ENCODE data around the gene MAF. TPM values are rescaled to one million over a fixed set of nuclear protein-coding genes. Genes with fewer than 3 reads are reported as not detected.

Gene MAF
- total and polyA plus RNA-seq, 2 donors (not counting 1 experiment from before 2014, with no cell fraction given) = 6.6 to 27.7 TPM

DNA sequence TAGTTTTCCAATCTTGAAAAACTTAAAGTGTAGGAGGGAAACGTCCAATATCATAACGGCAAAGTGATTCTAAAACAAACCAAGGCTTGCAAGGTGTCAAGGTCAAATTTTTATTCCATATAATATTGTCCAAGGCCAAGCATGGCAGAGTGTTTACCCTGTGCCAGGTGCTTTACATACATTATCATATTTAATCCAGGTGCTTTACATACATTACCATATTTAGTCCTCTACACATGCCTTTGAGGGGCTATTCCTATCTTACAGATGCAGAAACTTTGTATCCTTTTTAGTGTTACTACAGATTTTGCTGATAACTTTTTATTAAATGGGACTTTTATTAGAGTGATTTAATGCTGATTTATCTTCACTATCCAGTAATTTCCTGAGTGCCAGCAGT lies 23.9 kb downstream of the MAF start:
- H3K36me3 ChIP-seq (ENCODE audit: control insufficient read depth, insufficient read depth, low read length) = no peaks in the 10 kb centered on the region
- no peak overlapping the region for H2AFZ ChIP-seq (ENCODE audit: low read length)
- H3K4me3 ChIP-seq (replicated peaks in 1 of 4; ENCODE audit: control extremely low read depth in 1 of 4, insufficient read depth in 1 of 4, low read depth in 3 of 4, low read length in 4 of 4) = no peak overlapping the region
- no peak overlapping the region for H3K27ac ChIP-seq (ENCODE audit: insufficient read depth, low read length)
- DNase-seq (ENCODE audit: low read depth in 2 of 2) = no peak
- H3K79me2 ChIP-seq (ENCODE audit: control insufficient read depth, insufficient read depth, low read length) = no peaks in the 10 kb centered on the region
- no peaks in the 10 kb centered on the region for H3K27me3 ChIP-seq (ENCODE audit: control insufficient read depth, insufficient read depth, low read length)
- H3K4me2 ChIP-seq (ENCODE audit: extremely low read depth, insufficient read depth, low read length) = no peak overlapping the region
- no peak overlapping the region for H3K9ac ChIP-seq (ENCODE audit: insufficient read depth, low read length)
- TF ChIP-seq EZH2 (IDR thresholded peaks at IDR 0.05; ENCODE audit: low read length, missing control alignments) = no peak
- TF ChIP-seq, protein P1, sequence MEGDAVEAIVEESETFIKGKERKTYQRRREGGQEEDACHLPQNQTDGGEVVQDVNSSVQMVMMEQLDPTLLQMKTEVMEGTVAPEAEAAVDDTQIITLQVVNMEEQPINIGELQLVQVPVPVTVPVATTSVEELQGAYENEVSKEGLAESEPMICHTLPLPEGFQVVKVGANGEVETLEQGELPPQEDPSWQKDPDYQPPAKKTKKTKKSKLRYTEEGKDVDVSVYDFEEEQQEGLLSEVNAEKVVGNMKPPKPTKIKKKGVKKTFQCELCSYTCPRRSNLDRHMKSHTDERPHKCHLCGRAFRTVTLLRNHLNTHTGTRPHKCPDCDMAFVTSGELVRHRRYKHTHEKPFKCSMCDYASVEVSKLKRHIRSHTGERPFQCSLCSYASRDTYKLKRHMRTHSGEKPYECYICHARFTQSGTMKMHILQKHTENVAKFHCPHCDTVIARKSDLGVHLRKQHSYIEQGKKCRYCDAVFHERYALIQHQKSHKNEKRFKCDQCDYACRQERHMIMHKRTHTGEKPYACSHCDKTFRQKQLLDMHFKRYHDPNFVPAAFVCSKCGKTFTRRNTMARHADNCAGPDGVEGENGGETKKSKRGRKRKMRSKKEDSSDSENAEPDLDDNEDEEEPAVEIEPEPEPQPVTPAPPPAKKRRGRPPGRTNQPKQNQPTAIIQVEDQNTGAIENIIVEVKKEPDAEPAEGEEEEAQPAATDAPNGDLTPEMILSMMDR (conservative IDR thresholded peaks at IDR 0.05 in 1 of 2, IDR thresholded peaks at IDR 0.05 in 1 of 2; ENCODE audit: low read depth in 1 of 2, low read length in 2 of 2) = no peak
- H3K9me3 ChIP-seq (ENCODE audit: control insufficient read depth, insufficient read depth, low read depth, low read length) = no peaks in the 10 kb centered on the region
- H4K20me1 ChIP-seq (ENCODE audit: control insufficient read depth, extremely low read depth, insufficient read depth, low read length) = no peaks in the 10 kb centered on the region
- H3K4me1 ChIP-seq (ENCODE audit: control insufficient read depth, extremely low read depth, insufficient read depth, low read length) = no peaks in the 10 kb centered on the region

- H3K9me3 ChIP-seq (ENCODE audit: control insufficient read depth, insufficient read depth, low read depth, low read length) = no peaks in the 10 kb centered on the region
- H3K27me3 ChIP-seq (ENCODE audit: control insufficient read depth, insufficient read depth, low read length) = no peaks in the 10 kb centered on the region
- H2AFZ ChIP-seq (ENCODE audit: low read length) = no peak overlapping the region
- H3K9ac ChIP-seq (ENCODE audit: insufficient read depth, low read length) = no peak overlapping the region
- DNase-seq (ENCODE audit: low read depth in 2 of 2) = no peak
- no peaks in the 10 kb centered on the region for H3K36me3 ChIP-seq (ENCODE audit: control insufficient read depth, insufficient read depth, low read length)
- H3K4me1 ChIP-seq (ENCODE audit: control insufficient read depth, extremely low read depth, insufficient read depth, low read length) = no peaks in the 10 kb centered on the region
- TF ChIP-seq EZH2 (IDR thresholded peaks at IDR 0.05; ENCODE audit: low read length, missing control alignments) = no peak
- TF ChIP-seq, protein P1 (conservative IDR thresholded peaks at IDR 0.05 in 1 of 2, IDR thresholded peaks at IDR 0.05 in 1 of 2; ENCODE audit: low read depth in 1 of 2, low read length in 2 of 2) = no peak
- H3K79me2 ChIP-seq (ENCODE audit: control insufficient read depth, insufficient read depth, low read length) = no peaks in the 10 kb centered on the region
- H3K4me2 ChIP-seq (ENCODE audit: extremely low read depth, insufficient read depth, low read length) = no peak overlapping the region
- no peak overlapping the region for H3K4me3 ChIP-seq (replicated peaks in 1 of 4; ENCODE audit: control extremely low read depth in 1 of 4, insufficient read depth in 1 of 4, low read depth in 3 of 4, low read length in 4 of 4)
- H3K27ac ChIP-seq (ENCODE audit: insufficient read depth, low read length) = no peak overlapping the region
- H4K20me1 ChIP-seq (ENCODE audit: control insufficient read depth, extremely low read depth, insufficient read depth, low read length) = no peaks in the 10 kb centered on the region
These were observed 26.7 kb downstream of the MAF start for GRCh38 chr16:79573884-79574283.

GRCh38 chr16:79573071-79573470 lies 27.5 kb downstream of the MAF start:
- Histone ChIP-seq H2AFZ (ENCODE audit: low read length) (no peak overlapping the region), H3K27ac (ENCODE audit: insufficient read depth, low read length) (no peak overlapping the region), H4K20me1 (ENCODE audit: control insufficient read depth, extremely low read depth, insufficient read depth, low read length) (no peaks in the 10 kb centered on the region), H3K4me3 (replicated peaks in 1 of 4; ENCODE audit: control extremely low read depth in 1 of 4, insufficient read depth in 1 of 4, low read depth in 3 of 4, low read length in 4 of 4) (no peak overlapping the region), H3K27me3 (ENCODE audit: control insufficient read depth, insufficient read depth, low read length) (no peaks in the 10 kb centered on the region), H3K4me1 (ENCODE audit: control insufficient read depth, extremely low read depth, insufficient read depth, low read length) (no peaks in the 10 kb centered on the region), H3K9ac (ENCODE audit: insufficient read depth, low read length) (no peak overlapping the region), H3K4me2 (ENCODE audit: extremely low read depth, insufficient read depth, low read length) (no peak overlapping the region), H3K36me3 (ENCODE audit: control insufficient read depth, insufficient read depth, low read length) (no peaks in the 10 kb centered on the region), H3K9me3 (ENCODE audit: control insufficient read depth, insufficient read depth, low read depth, low read length) (no peaks in the 10 kb centered on the region), H3K79me2 (ENCODE audit: control insufficient read depth, insufficient read depth, low read length) (no peaks in the 10 kb centered on the region)
- DNase-seq (ENCODE audit: low read depth in 2 of 2) = no peak
- TF ChIP-seq EZH2 (IDR thresholded peaks at IDR 0.05; ENCODE audit: low read length, missing control alignments) = no peak
- TF ChIP-seq, protein P1 (conservative IDR thresholded peaks at IDR 0.05 in 1 of 2, IDR thresholded peaks at IDR 0.05 in 1 of 2; ENCODE audit: low read depth in 1 of 2, low read length in 2 of 2) = no peak
